ENCODE results near the gene UIMC1. TPM values are rescaled to one million over a fixed set of nuclear protein-coding genes. Genes with fewer than 3 reads are reported as not detected.

UIMC1 gene
- total RNA-seq, 1 donor from 2014 or later, result 42.2 TPM

DNA sequence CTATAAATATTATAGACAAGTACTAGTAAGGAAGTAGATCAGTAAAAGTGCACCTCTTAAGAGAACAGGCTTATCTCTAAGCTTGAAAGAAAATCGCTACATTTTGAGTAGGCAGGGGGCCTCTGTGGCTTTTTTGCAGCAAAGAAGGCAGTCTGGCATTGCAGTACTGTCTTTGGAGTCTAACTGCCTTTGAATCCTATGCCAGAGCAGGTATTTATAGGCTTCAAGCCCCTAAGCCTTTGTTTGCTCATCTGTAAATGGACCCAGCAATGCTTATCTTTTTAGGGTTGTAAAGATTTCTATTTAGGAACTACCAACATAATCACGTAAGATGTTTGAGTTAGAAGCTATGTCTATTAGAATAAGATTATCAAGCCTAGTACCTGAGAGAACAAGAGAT lies 83.8 kb downstream of the UIMC1 start:
- H3K4me3 ChIP-seq, result no peak overlapping the region
- no peaks in the 10 kb centered on the region for H3K4me1 ChIP-seq
- no peaks in the 10 kb centered on the region for H3K36me3 ChIP-seq
- no peak for DNase-seq (ENCODE audit: extremely low spot score in 2 of 2)
- no peaks in the 10 kb centered on the region for H3K9me3 ChIP-seq
- no peak overlapping the region for H3K27ac ChIP-seq
- TF ChIP-seq POLR2A (IDR thresholded peaks at IDR 0.05) (no peak), POLR2AphosphoS5 (IDR thresholded peaks at IDR 0.05; ENCODE audit: insufficient read depth in 1 of 2, low read depth in 1 of 2) (no peak)
- TF ChIP-seq, protein P1, sequence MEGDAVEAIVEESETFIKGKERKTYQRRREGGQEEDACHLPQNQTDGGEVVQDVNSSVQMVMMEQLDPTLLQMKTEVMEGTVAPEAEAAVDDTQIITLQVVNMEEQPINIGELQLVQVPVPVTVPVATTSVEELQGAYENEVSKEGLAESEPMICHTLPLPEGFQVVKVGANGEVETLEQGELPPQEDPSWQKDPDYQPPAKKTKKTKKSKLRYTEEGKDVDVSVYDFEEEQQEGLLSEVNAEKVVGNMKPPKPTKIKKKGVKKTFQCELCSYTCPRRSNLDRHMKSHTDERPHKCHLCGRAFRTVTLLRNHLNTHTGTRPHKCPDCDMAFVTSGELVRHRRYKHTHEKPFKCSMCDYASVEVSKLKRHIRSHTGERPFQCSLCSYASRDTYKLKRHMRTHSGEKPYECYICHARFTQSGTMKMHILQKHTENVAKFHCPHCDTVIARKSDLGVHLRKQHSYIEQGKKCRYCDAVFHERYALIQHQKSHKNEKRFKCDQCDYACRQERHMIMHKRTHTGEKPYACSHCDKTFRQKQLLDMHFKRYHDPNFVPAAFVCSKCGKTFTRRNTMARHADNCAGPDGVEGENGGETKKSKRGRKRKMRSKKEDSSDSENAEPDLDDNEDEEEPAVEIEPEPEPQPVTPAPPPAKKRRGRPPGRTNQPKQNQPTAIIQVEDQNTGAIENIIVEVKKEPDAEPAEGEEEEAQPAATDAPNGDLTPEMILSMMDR (IDR thresholded peaks at IDR 0.05), result no peak
- no peaks in the 10 kb centered on the region for H3K27me3 ChIP-seq
- intact Hi-C loops (cut with DNase I), result no loop called here

DNA sequence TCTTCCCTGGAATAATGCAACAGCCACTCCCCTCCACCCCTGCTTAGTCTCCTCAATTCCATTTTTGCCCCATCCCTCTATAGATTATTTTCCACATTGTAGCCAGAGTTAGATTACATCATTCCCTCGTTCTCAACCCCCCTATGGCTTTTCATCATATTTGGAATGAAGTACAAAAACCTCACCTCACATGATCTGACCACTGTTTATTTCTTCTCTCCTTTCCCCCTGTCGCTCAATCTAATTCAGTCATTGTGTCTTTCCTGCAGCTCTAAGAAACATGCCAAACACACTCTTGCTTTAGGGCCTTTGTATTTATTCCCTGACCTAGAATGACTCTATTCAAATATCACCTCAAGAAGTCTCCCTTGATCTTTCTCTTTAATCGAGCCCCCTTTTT lies 84.9 kb downstream of the UIMC1 start:
- Histone ChIP-seq H3K27ac (no peak overlapping the region), H3K4me3 (no peak overlapping the region), H3K4me1 (no peaks in the 10 kb centered on the region), H3K27me3 (no peaks in the 10 kb centered on the region), H3K36me3 (no peaks in the 10 kb centered on the region), H3K9me3 (no peaks in the 10 kb centered on the region)
- intact Hi-C loops (cut with DNase I), result no loop called here
- TF ChIP-seq POLR2AphosphoS5 (IDR thresholded peaks at IDR 0.05; ENCODE audit: insufficient read depth in 1 of 2, low read depth in 1 of 2) (no peak), POLR2A (IDR thresholded peaks at IDR 0.05) (no peak)
- TF ChIP-seq, protein P1 (IDR thresholded peaks at IDR 0.05), result no peak
- DNase-seq (ENCODE audit: extremely low spot score in 2 of 2), result no peak

DNA sequence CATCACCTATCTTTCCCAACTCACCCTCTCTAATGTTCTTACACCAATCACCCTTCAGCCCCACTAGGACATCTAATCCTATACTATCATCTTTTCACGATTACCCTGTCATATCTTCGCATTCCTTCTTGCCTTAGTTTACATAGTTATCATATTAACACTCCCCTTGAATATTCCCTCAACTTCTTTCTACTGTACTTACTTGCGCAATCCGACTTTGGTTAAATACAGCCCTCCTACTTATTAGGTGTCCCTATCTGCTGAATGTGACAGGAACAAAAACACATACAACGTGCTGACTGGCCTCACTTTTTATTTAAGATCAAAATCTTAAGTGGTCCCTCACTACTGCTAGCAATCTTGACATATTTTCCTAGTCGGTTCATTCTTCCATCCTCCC lies 88.0 kb downstream of the UIMC1 start:
- H3K36me3 ChIP-seq, result no peaks in the 10 kb centered on the region
- H3K27ac ChIP-seq, result no peak overlapping the region
- TF ChIP-seq, protein P1 (IDR thresholded peaks at IDR 0.05), result no peak
- intact Hi-C loops (cut with DNase I), result no loop called here
- no peaks in the 10 kb centered on the region for H3K4me1 ChIP-seq
- no peaks in the 10 kb centered on the region for H3K9me3 ChIP-seq
- H3K27me3 ChIP-seq, result no peaks in the 10 kb centered on the region
- no peak overlapping the region for H3K4me3 ChIP-seq
- no peak for DNase-seq (ENCODE audit: extremely low spot score in 2 of 2)

DNA sequence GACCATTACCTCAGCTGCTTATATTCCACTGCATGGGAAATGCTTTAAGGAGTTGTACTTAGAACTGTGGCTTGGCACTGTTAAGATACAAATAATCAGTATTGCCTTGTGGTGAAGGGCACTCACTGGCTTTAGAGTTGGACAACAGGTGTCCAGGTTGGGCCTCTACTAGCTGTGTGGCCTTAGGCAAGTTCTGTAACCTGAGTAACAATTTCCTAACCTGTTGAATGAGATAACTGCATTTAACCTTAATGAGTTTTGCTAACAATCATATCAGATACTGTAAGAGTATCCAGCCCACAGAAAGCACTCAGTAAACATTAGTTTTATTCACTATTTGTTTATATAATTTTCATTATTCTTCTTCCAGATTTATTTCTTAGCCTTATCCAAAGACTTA lies 90.2 kb downstream of the UIMC1 start:
- DNase-seq (ENCODE audit: extremely low spot score in 2 of 2), result no peak
- intact Hi-C loops (cut with DNase I), result no loop called here
- TF ChIP-seq POLR2A (IDR thresholded peaks at IDR 0.05) (no peak), POLR2AphosphoS5 (IDR thresholded peaks at IDR 0.05; ENCODE audit: insufficient read depth in 1 of 2, low read depth in 1 of 2) (no peak)
- TF ChIP-seq, protein P1 (IDR thresholded peaks at IDR 0.05), result no peak
- H3K27me3 ChIP-seq, result no peaks in the 10 kb centered on the region
- H3K4me3 ChIP-seq, result no peak overlapping the region
- no peaks in the 10 kb centered on the region for H3K9me3 ChIP-seq
- H3K36me3 ChIP-seq, result no peaks in the 10 kb centered on the region
- H3K27ac ChIP-seq, result no peak overlapping the region
- no peaks in the 10 kb centered on the region for H3K4me1 ChIP-seq

DNA sequence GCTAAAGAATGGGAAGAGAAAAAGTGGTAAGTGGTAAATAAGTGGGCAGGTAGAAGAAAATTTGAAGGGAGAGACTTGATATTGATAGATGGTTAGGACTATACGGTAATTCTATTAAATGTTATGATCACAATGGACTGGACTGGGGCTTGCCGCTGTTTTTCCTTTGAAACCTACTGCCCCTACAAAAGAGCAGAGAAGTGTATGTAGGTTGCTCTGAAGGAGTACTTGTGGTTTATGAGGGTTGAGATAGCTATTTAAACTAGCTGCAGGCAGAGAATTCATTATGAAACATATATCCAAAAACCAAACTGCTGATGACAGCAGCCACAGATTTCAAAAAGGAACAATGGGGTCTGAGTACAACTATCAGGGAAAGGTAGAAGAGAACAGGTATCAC lies 90.7 kb downstream of the UIMC1 start:
- intact Hi-C loops (cut with DNase I), result no loop called here
- H3K27me3 ChIP-seq, result no peaks in the 10 kb centered on the region
- H3K4me1 ChIP-seq, result no peaks in the 10 kb centered on the region
- no peak overlapping the region for H3K27ac ChIP-seq
- no peaks in the 10 kb centered on the region for H3K36me3 ChIP-seq
- DNase-seq (ENCODE audit: extremely low spot score in 2 of 2), result no peak
- TF ChIP-seq POLR2AphosphoS5 (IDR thresholded peaks at IDR 0.05; ENCODE audit: insufficient read depth in 1 of 2, low read depth in 1 of 2) (no peak), POLR2A (IDR thresholded peaks at IDR 0.05) (no peak)
- TF ChIP-seq, protein P1 (IDR thresholded peaks at IDR 0.05), result no peak
- no peaks in the 10 kb centered on the region for H3K9me3 ChIP-seq
- no peak overlapping the region for H3K4me3 ChIP-seq

All from vagina (tissue), 2 donors.